ENCODE measurements around the gene KRTAP5-3.

KRTAP5-3 gene

GRCh38 chr11:1642288-1643145 lies 34.3 kb upstream of the KRTAP5-3 start:
- DNase-seq = no peak

DNA sequence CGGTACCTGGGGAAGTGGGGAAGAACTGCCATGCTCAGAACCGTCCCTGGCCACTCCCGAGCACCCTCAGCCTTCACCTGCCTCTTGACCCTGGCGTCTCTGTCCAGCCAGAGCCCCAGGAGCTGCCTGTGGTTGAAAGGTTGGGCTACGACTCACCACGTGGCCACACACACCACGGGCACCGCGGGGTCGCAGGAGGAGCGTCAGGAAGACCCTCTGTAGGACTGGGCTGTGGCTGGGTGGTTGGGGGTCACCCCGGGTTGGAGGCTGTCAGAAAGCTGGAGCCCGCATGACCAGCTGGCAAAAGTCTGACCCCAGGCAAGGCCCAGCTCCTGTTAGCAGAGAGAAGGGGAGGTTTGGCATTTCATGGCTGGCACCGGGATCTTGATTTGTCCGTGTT lies 32.8 kb upstream of the KRTAP5-3 start:
- DNase-seq = no peak

GRCh38 chr11:1640076-1640946 lies 32.0 kb upstream of the KRTAP5-3 start:
- peak; percentile 77 for DNase-seq

- DNase-seq = peak; percentile 50
These were observed 31.4 kb upstream of the KRTAP5-3 start for GRCh38 chr11:1639666-1640065.

DNA sequence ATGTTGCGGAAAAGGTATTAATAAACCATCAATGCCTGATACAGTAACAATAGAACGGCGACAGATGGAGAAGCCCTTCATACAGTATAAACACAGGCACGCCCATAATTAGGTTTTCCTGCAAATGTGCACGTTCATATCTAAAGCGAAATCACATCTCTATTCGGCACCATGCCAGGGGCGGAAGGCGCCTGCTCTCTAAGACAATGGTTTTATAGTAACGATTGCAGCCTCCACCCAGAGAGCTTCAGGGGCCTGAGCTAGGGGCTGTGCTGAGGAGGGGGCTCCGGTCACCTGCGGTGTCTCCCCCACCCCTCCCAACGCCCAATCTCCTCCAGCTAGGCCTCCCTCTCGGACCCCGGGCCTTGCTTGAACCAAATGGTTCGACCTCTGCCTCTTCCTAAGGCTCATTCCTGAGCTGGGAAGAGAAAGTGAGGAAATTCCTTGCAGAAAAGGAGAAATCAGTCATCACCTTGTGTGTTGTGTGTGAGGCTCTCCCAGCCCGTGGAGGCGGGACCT lies 30.9 kb upstream of the KRTAP5-3 start:
- peak; percentile 91 for DNase-seq

GRCh38 chr11:1638344-1638743 lies 30.1 kb upstream of the KRTAP5-3 start:
- no peak for DNase-seq

DNA sequence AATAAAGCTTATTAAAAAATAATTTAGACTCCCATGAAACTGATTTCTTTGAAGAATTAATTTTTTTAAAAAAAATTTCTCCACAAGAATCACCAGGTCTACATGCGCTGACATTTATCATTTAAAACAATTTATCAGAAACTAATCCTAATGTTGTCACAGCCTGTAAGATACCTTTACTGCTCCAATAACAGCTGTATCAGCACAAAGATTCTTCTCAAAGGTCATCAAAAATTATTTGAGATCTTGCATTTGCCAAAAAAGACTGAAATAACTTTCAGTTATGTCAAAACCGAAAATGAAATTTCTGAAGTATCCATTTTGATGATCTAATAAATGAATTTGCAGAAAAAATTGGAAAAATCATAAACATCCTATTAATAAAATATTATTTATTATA lies 29.4 kb upstream of the KRTAP5-3 start:
- DNase-seq = no peak

GRCh38 chr11:1636291-1636950 lies 28.2 kb upstream of the KRTAP5-3 start:
- DNase-seq = no peak

GRCh38 chr11:1633864-1634263 lies 25.6 kb upstream of the KRTAP5-3 start:
- DNase-seq = no peak

- peak; percentile 13 for DNase-seq
These were observed 23.9 kb upstream of the KRTAP5-3 start for GRCh38 chr11:1632053-1632714.

GRCh38 chr11:1631066-1631568 lies 22.9 kb upstream of the KRTAP5-3 start:
- no peak for DNase-seq

GRCh38 chr11:1630271-1630670 lies 22.0 kb upstream of the KRTAP5-3 start:
- DNase-seq = no peak

DNA sequence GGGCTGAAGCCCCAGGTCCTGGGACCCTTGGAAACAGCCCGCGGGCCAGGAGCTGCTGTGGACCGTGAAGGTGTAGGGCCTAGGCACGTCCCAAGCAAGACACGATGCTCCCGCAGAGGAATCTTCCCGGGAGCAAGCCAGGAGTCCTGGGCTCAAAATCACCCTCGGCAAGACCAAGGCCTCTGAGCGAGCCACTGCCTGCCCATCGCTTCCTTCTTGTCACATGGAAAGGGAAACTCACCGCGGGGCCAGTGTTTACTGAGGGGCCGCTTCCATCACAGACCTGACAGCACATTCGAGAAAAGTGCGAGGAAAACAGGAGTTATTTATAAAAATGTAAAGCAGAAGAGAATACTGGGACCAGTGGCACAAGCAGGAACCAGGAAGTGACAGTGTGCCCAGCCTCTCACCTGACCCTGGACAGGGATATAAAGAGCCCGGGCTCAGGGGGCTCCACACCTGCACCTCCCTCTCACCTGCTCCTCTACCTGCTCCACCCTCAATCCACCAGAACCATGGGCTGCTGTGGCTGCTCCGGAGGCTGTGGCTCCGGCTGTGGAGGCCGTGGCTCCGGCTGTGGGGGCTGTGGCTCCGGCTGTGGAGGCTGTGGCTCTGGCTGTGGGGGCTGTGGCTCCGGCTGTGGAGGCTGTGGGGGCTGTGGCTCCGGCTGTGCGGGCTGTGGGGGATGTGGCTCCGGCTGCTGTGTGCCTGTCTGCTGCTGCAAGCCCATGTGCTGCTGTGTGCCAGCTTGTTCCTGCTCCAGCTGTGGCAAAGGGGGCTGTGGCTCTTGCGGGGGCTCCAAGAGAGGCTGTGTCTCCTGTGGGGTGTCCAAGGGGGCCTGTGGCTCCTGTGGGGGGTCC lies 21.3 kb upstream of the KRTAP5-3 start, which contains the start of gene KRTAP5-5:
Gene KRTAP5-5 (plus strand): TSS at position 450 of the 860 bp plus-strand sequence. CDS start 66 bp downstream, at position 516.
- DNase-seq = no peak

GRCh38 chr11:1628506-1629325 lies 20.5 kb upstream of the KRTAP5-3 start:
- peak; percentile 50 for DNase-seq

- DNase-seq = no peak
These were observed 17.3 kb upstream of the KRTAP5-3 start for GRCh38 chr11:1625541-1625940.

DNA sequence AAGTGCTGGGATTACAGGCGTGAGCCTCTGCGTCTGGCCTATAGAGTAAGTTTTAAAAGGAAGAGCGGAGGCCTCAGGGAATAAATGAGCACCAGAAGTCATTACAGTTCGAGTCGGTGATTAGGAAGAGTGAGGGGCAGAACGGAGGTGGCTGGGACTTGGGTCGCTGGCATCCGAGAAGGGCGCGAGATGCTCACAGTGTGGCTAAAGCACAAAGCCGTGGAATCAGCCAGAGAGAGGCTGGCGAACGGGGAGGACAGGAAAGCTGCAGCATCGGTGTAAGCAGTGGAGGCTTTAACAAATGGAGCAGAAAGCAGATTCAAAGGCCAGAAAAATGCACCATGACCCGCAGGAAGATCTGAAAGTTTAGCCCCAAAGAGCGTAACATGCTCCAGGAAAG lies 16.4 kb upstream of the KRTAP5-3 start:
- no peak for DNase-seq

- DNase-seq = no peak
These were observed 15.5 kb upstream of the KRTAP5-3 start for GRCh38 chr11:1623716-1624115.

DNA sequence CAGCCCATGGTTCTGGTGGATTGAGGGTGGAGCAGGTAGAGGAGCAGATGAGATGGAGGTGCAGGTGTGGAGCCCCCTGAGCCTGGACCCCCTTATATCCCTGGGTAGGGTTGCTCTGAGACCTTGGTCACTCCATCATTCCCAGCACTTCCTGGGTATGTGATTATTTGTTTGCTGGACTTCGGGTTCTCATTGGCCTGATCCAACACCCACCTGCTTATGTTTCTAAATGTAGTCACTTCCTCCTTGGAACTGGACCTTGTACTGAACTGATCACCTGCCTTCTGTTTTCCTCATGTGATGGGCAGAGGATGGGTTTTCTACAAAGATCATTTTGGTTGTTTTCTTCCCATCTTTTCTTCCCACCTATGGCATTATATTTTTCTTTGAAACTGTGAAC lies 13.8 kb upstream of the KRTAP5-3 start, which contains the start of gene KRTAP5-4:
Gene KRTAP5-4 (minus strand): TSS at position 53 of the 400 bp plus-strand sequence. CDS start 45 bp downstream, at position 8.
- no peak for DNase-seq

- DNase-seq = no peak
These were observed 11.2 kb upstream of the KRTAP5-3 start for GRCh38 chr11:1619449-1619848.

DNA sequence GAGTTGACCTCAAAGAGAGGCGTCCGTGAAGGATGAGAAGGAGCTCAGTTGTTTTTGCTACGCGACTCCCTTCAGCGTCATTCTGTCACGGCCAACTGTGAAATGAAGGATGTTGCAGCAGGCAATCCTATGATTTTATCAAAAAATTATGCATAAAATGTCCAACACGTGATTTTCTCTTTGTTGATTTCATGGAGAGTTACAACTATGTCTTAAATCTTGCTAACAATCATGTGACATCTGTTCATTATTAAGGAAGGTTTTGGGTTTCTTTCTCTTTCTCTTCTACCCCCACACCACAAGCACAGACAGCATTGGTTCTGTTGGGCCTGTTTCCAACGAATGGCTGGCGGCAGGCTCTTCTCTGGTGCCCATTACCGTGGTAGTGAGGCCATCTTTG lies 10.0 kb upstream of the KRTAP5-3 start:
- no peak for DNase-seq
